OCI-LY1 (cell line): ENCODE data around the gene ROBO1.

Experiments
- EZH2 ChIP-seq: fragments of 200-600 bp; sonication (generic), shearing (Covaris generic); IDR thresholded peaks from 2 replicates; pipeline ENCODE4 v1.8.0; 2017; ENCODE audit warnings: borderline replicate concordance, mixed run types, mild to moderate bottlenecking, antibody characterized with exemption, low read length, moderate library complexity, mixed read lengths
- TF ChIP-seq, protein P1 (sequence below): fragments of 200-600 bp; sonication (generic), shearing (Covaris generic); IDR thresholded peaks from 2 replicates; pipeline ENCODE4 v1.5.1; 2017; ENCODE audit warnings: mild to moderate bottlenecking, antibody characterized with exemption, low read length, moderate library complexity, mixed read lengths

DNA sequence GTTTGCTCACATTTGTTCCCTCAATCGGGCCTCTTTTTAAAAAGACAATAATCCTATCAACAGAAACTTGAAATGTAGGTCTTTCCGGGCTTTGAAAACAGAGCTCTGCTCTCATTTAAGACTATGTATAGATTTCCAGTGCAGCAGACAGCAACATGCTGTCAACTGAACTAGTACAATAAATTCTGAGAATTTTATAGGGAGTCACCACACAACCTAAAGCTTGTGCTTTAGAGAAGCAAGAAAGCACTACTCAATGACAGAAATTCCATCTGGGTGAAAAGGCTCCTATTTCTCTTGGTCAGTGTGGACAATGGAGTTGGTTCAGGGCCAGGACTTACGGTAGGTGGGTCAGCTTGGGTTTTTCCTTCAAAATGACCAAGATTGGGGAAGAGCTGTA lies 583.5 kb downstream of the ROBO1 start:
- TF ChIP-seq, protein P1, sequence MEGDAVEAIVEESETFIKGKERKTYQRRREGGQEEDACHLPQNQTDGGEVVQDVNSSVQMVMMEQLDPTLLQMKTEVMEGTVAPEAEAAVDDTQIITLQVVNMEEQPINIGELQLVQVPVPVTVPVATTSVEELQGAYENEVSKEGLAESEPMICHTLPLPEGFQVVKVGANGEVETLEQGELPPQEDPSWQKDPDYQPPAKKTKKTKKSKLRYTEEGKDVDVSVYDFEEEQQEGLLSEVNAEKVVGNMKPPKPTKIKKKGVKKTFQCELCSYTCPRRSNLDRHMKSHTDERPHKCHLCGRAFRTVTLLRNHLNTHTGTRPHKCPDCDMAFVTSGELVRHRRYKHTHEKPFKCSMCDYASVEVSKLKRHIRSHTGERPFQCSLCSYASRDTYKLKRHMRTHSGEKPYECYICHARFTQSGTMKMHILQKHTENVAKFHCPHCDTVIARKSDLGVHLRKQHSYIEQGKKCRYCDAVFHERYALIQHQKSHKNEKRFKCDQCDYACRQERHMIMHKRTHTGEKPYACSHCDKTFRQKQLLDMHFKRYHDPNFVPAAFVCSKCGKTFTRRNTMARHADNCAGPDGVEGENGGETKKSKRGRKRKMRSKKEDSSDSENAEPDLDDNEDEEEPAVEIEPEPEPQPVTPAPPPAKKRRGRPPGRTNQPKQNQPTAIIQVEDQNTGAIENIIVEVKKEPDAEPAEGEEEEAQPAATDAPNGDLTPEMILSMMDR = no peak
- TF ChIP-seq EZH2 = no peak
